Measurements from ENCODE around the gene SUPT4H1. TPM values are rescaled to one million over a fixed set of nuclear protein-coding genes. Genes with fewer than 3 reads are reported as not detected.

The SUPT4H1 gene
- total RNA-seq, 5 donors from 2014 or later (not counting 1 experiment from before 2014, with no cell fraction given) = 40.5 to 77.3 (median 63.2) TPM

DNA sequence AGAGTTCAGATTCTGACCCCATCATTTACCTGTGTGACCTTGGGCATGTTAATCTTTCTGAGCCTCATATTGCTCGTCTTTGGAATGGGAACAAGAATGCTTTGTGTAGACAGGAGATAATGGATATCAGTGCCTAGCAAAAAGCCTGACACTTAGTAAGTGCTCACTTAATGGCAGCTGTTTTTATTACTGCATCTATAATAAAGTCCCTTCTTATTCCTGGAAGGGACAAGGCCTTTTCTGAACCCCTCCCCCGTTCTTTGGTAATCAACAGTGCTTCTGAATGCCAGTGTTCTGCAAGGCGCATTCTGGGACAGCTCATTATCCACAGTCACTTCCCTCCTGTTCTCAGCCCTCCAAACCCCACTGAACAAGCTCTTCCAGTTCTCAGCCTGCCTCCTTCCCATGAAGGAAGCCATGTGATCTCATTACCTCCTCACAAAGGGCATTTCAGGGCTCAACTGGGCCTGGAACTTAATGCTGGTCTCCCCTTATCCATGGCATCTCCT lies 25.1 kb upstream of the SUPT4H1 start:
- WGBS (ENCODE audit: insufficient coverage) = 100% methylated on average over 2 of the region's 3 CpGs
- Mint-ChIP-seq H3K27ac (no peak overlapping the region), H3K27me3 (no peaks in the 10 kb centered on the region), H3K4me1 (peaks cover 37 to 45% (median 38%) of the 10 kb centered on the region in 3 donors), H3K4me3 (no peak overlapping the region), H3K36me3 (peaks cover 8% of the 10 kb centered on the region), H3K9me3 (no peaks in the 10 kb centered on the region)
- peaks cover 31 to 32% of the 10 kb centered on the region in 2 experiments for H3K4me1 ChIP-seq (ENCODE audit: control insufficient read depth in 1 of 2, extremely low read depth in 1 of 2, insufficient read depth in 2 of 2, low read length in 2 of 2)
- H3K36me3 ChIP-seq (ENCODE audit: control insufficient read depth in 2 of 2, extremely low read depth in 1 of 2, insufficient read depth in 1 of 2, low read length in 1 of 2) = no peaks in the 10 kb centered on the region
- H3K9me3 ChIP-seq = no peaks in the 10 kb centered on the region
- no peak overlapping the region for H3K4me3 ChIP-seq (ENCODE audit: control insufficient read depth in 1 of 2, extremely low read depth in 1 of 2, low read length in 1 of 2)
- ChIA-PET CTCF (no interaction called here), POLR2A (no interaction called here)
- no peak overlapping the region for H3K27ac ChIP-seq (ENCODE audit: low read length)
- no peak for DNase-seq
- ATAC-seq (replicated peaks in 1 of 4) = no peak
- H3K27me3 ChIP-seq (replicated peaks in 1 of 2; ENCODE audit: control insufficient read depth in 2 of 2, extremely low read depth in 1 of 2, insufficient read depth in 2 of 2, low read length in 1 of 2) = no peaks in the 10 kb centered on the region

GRCh38 chr17:58376472-58377000 lies 24.5 kb upstream of the SUPT4H1 start:
- CTCF ChIA-PET = no interaction called here

GRCh38 chr17:58375811-58376210 lies 23.8 kb upstream of the SUPT4H1 start:
- ChIA-PET CTCF (no interaction called here), POLR2A (no interaction called here)
- no peaks in the 10 kb centered on the region for H3K27me3 Mint-ChIP-seq
- H3K36me3 Mint-ChIP-seq = peaks cover 8% of the 10 kb centered on the region
- WGBS (ENCODE audit: insufficient coverage) = 83% methylated on average over 2 of the region's 2 CpGs
- H3K4me3 Mint-ChIP-seq = no peak overlapping the region
- no peaks in the 10 kb centered on the region for H3K27me3 ChIP-seq (replicated peaks in 1 of 2; ENCODE audit: control insufficient read depth in 2 of 2, extremely low read depth in 1 of 2, insufficient read depth in 2 of 2, low read length in 1 of 2)
- no peaks in the 10 kb centered on the region for H3K9me3 ChIP-seq
- H3K4me3 ChIP-seq (ENCODE audit: control insufficient read depth in 1 of 2, extremely low read depth in 1 of 2, low read length in 1 of 2) = no peak overlapping the region
- ATAC-seq (replicated peaks in 1 of 4) (no peak), DNase-seq (no peak)
- peaks cover 27 to 32% (median 31%) of the 10 kb centered on the region in 3 donors for H3K4me1 Mint-ChIP-seq
- H3K27ac ChIP-seq (ENCODE audit: low read length) = no peak overlapping the region
- no peaks in the 10 kb centered on the region for H3K36me3 ChIP-seq (ENCODE audit: control insufficient read depth in 2 of 2, extremely low read depth in 1 of 2, insufficient read depth in 1 of 2, low read length in 1 of 2)
- no peak overlapping the region for H3K27ac Mint-ChIP-seq
- no peaks in the 10 kb centered on the region for H3K9me3 Mint-ChIP-seq
- H3K4me1 ChIP-seq (ENCODE audit: control insufficient read depth in 1 of 2, extremely low read depth in 1 of 2, insufficient read depth in 2 of 2, low read length in 2 of 2) = peaks cover 23 to 31% of the 10 kb centered on the region in 2 experiments

More at GRCh38 chr17:58376472-58377000, 24.5 kb upstream of the SUPT4H1 start:
- Mint-ChIP-seq H3K36me3 (peaks cover 8% of the 10 kb centered on the region), H3K27ac (no peak overlapping the region), H3K4me1 (peaks cover 32 to 39% (median 36%) of the 10 kb centered on the region in 3 donors), H3K9me3 (no peaks in the 10 kb centered on the region), H3K27me3 (no peaks in the 10 kb centered on the region), H3K4me3 (no peak overlapping the region)
- Histone ChIP-seq H3K36me3 (ENCODE audit: control insufficient read depth in 2 of 2, extremely low read depth in 1 of 2, insufficient read depth in 1 of 2, low read length in 1 of 2) (no peaks in the 10 kb centered on the region), H3K4me3 (ENCODE audit: control insufficient read depth in 1 of 2, extremely low read depth in 1 of 2, low read length in 1 of 2) (no peak overlapping the region), H3K27ac (ENCODE audit: low read length) (no peak overlapping the region), H3K27me3 (replicated peaks in 1 of 2; ENCODE audit: control insufficient read depth in 2 of 2, extremely low read depth in 1 of 2, insufficient read depth in 2 of 2, low read length in 1 of 2) (no peaks in the 10 kb centered on the region), H3K4me1 (ENCODE audit: control insufficient read depth in 1 of 2, extremely low read depth in 1 of 2, insufficient read depth in 2 of 2, low read length in 2 of 2) (peaks cover 24 to 30% of the 10 kb centered on the region in 2 experiments), H3K9me3 (no peaks in the 10 kb centered on the region)
- no peak for DNase-seq
- WGBS (ENCODE audit: insufficient coverage) = 89% methylated on average over 1 of the region's 4 CpGs
- ATAC-seq (replicated peaks in 1 of 4) = no peak
- POLR2A ChIA-PET = no interaction called here

DNA sequence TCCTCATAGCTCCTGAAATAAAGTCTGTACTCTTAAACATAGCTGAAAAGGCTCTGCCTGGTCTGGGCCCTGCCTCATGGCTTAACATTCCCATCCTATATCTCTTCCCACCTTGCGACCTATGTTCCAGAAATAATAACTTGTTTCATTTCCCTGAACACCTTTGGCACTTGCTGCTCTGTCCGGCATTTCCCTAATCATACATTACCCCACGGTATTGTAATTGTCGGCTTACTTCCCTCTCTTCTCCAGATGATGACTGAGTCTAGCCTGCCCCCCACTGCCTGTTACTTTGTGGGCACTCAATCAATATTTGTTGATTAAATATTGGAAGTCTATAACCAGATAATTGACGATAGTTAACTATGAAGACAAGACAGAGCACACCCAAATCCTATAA lies 23.3 kb upstream of the SUPT4H1 start:
- no peaks in the 10 kb centered on the region for H3K9me3 ChIP-seq
- no peaks in the 10 kb centered on the region for H3K27me3 ChIP-seq (replicated peaks in 1 of 2; ENCODE audit: control insufficient read depth in 2 of 2, extremely low read depth in 1 of 2, insufficient read depth in 2 of 2, low read length in 1 of 2)
- Mint-ChIP-seq H3K36me3 (peaks cover 8% of the 10 kb centered on the region), H3K4me3 (no peak overlapping the region), H3K27me3 (no peaks in the 10 kb centered on the region), H3K4me1 (peaks cover 27 to 32% (median 29%) of the 10 kb centered on the region in 3 donors), H3K9me3 (no peaks in the 10 kb centered on the region), H3K27ac (no peak overlapping the region)
- DNase-seq (no peak), ATAC-seq (replicated peaks in 1 of 4) (no peak)
- POLR2A ChIA-PET = no interaction called here
- H3K4me1 ChIP-seq (ENCODE audit: control insufficient read depth in 1 of 2, extremely low read depth in 1 of 2, insufficient read depth in 2 of 2, low read length in 2 of 2) = peaks cover 21 to 30% of the 10 kb centered on the region in 2 experiments
- H3K27ac ChIP-seq (ENCODE audit: low read length) = no peak overlapping the region
- CTCF ChIA-PET = no interaction called here
- H3K36me3 ChIP-seq (ENCODE audit: control insufficient read depth in 2 of 2, extremely low read depth in 1 of 2, insufficient read depth in 1 of 2, low read length in 1 of 2) = no peaks in the 10 kb centered on the region
- 84% methylated on average over 3 of the region's 5 CpGs for WGBS (ENCODE audit: insufficient coverage)
- no peak overlapping the region for H3K4me3 ChIP-seq (ENCODE audit: control insufficient read depth in 1 of 2, extremely low read depth in 1 of 2, low read length in 1 of 2)

DNA sequence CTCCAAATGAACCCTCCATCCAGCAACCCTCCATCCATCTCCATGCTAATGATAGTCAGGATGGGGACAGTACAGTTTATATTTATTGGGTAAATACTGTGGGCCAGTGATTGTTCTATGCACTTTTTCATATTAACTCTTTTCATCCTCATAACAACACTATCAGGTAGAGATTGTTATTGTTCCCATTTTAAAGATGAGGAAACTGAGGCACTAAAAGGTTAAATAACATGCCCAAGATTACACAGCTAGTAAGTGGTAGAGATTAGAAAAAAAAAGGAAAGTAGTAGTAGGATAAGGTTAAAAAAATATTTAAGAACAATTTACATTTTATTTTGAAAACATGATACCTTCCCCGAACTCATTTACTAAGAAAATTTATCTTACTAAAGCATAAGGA lies 21.9 kb upstream of the SUPT4H1 start:
- no peak overlapping the region for H3K27ac ChIP-seq (ENCODE audit: low read length)
- no CpG with 5 or more reads among the region's 1 CpG for WGBS (ENCODE audit: insufficient coverage)
- H3K9me3 Mint-ChIP-seq = no peaks in the 10 kb centered on the region
- H3K36me3 Mint-ChIP-seq = peaks cover 8% of the 10 kb centered on the region
- no peaks in the 10 kb centered on the region for H3K36me3 ChIP-seq (ENCODE audit: control insufficient read depth in 2 of 2, extremely low read depth in 1 of 2, insufficient read depth in 1 of 2, low read length in 1 of 2)
- no peak for ATAC-seq (replicated peaks in 1 of 4)
- H3K4me3 Mint-ChIP-seq = no peak overlapping the region
- H3K4me1 ChIP-seq (ENCODE audit: control insufficient read depth in 1 of 2, extremely low read depth in 1 of 2, insufficient read depth in 2 of 2, low read length in 2 of 2) = peaks cover 8 to 30% of the 10 kb centered on the region in 2 experiments
- peaks cover 17 to 26% (median 23%) of the 10 kb centered on the region in 3 donors for H3K4me1 Mint-ChIP-seq
- no peak for DNase-seq
- no peak overlapping the region for H3K27ac Mint-ChIP-seq
- no peaks in the 10 kb centered on the region for H3K27me3 Mint-ChIP-seq
- H3K4me3 ChIP-seq (ENCODE audit: control insufficient read depth in 1 of 2, extremely low read depth in 1 of 2, low read length in 1 of 2) = no peak overlapping the region
- ChIA-PET POLR2A (no interaction called here), CTCF (interaction anchor here (0.6 to 0.7 kb wide), 3 partner anchors 15 to 18 kb away, joined by 3 read pairs; no protein-coding TSS in a partner anchor)
- H3K27me3 ChIP-seq (replicated peaks in 1 of 2; ENCODE audit: control insufficient read depth in 2 of 2, extremely low read depth in 1 of 2, insufficient read depth in 2 of 2, low read length in 1 of 2) = no peaks in the 10 kb centered on the region
- no peaks in the 10 kb centered on the region for H3K9me3 ChIP-seq

DNA sequence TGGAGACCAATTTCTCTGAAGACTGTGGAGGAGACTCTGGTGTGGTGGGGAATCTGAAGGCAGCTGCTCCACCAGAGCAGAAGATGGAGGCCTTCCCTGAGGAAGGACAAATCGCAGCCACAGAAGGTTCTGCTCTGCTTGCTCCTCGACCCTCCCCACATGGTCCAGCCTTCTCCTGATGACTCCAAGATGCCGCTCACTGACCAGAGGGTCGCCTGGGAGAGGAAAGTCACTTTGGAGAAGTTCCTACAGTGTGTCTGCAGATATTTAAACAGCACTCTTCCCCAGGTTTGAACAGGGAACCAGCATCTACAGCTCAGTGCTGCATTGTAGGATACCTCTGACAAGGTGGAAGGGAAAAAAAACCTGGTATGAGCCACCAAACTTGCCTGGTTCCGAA lies 21.0 kb upstream of the SUPT4H1 start:
- H3K36me3 Mint-ChIP-seq = peaks cover 8% of the 10 kb centered on the region
- H3K4me1 Mint-ChIP-seq = peaks cover 12 to 20% (median 17%) of the 10 kb centered on the region in 3 donors
- ChIA-PET CTCF (no interaction called here), POLR2A (no interaction called here)
- H3K9me3 ChIP-seq = no peaks in the 10 kb centered on the region
- H3K4me3 Mint-ChIP-seq = no peak overlapping the region
- no peak for ATAC-seq (replicated peaks in 1 of 4)
- no peaks in the 10 kb centered on the region for H3K27me3 ChIP-seq (replicated peaks in 1 of 2; ENCODE audit: control insufficient read depth in 2 of 2, extremely low read depth in 1 of 2, insufficient read depth in 2 of 2, low read length in 1 of 2)
- WGBS (ENCODE audit: insufficient coverage) = no CpG with 5 or more reads among the region's 5 CpGs
- DNase-seq = no peak
- no peak overlapping the region for H3K27ac ChIP-seq (ENCODE audit: low read length)
- H3K27me3 Mint-ChIP-seq = no peaks in the 10 kb centered on the region
- H3K4me1 ChIP-seq (ENCODE audit: control insufficient read depth in 1 of 2, extremely low read depth in 1 of 2, insufficient read depth in 2 of 2, low read length in 2 of 2) = peaks cover 4 to 30% of the 10 kb centered on the region in 2 experiments
- no peak overlapping the region for H3K4me3 ChIP-seq (ENCODE audit: control insufficient read depth in 1 of 2, extremely low read depth in 1 of 2, low read length in 1 of 2)
- H3K27ac Mint-ChIP-seq = no peak overlapping the region
- peaks cover 0 to under 1% of the 10 kb centered on the region in 2 donors for H3K36me3 ChIP-seq (ENCODE audit: control insufficient read depth in 2 of 2, extremely low read depth in 1 of 2, insufficient read depth in 1 of 2, low read length in 1 of 2)
- no peaks in the 10 kb centered on the region for H3K9me3 Mint-ChIP-seq

Data from T-cell (primary cell).